ENCODE measurements around the gene HJURP. TPM values are rescaled to one million over a fixed set of nuclear protein-coding genes. Genes with fewer than 3 reads are reported as not detected.

Gene HJURP
- polyA plus RNA-seq, 1 of the 3 experiments (the other 2 are of a cell fraction) = 13.2 TPM

DNA sequence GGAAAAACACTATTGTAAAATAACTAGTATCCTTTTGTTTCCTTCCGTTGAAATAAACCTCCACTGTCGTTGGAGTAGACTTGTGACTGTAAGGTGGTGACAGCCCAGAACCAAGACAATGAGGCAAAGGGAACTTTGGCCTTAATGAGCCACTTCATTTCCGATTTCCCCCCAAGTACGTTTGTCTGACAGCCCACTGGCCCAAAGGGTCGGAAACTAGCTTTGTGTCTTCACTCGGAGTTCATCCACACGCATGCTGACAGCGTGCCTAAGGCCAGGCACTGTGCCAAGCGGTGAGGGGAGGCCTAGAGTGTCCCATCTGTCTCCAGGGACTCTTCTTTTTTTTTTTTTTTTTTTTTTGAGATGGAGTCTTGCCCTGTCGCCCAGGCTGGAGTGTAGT is 21.0 kb downstream of the HJURP start:
- no peak overlapping the region for H2AFZ ChIP-seq (ENCODE audit: low read depth)
- peaks cover 17 to 20% of the 10 kb centered on the region in 2 experiments for H3K36me3 ChIP-seq (replicated peaks in 1 of 2; ENCODE audit: control insufficient read depth in 1 of 2, insufficient read depth in 2 of 2, low read length in 1 of 2)
- no peaks in the 10 kb centered on the region for H3K9me3 ChIP-seq
- H3K9ac ChIP-seq = no peak overlapping the region
- H3K27me3 ChIP-seq (ENCODE audit: insufficient read depth) = no peaks in the 10 kb centered on the region
- CTCF ChIA-PET = interaction anchor here (1.1 to 3.0 kb wide), 8 partner anchors 8 to 390 kb away, joined by 3 to 19 read pairs (median 4); no protein-coding TSS in a partner anchor
- no peak for DNase-seq
- TF ChIP-seq MXI1 (IDR thresholded peaks at IDR 0.05; ENCODE audit: low read depth, low read length) (no peak), ELF1 (IDR thresholded peaks at IDR 0.05) (no peak), NFIC (IDR thresholded peaks at IDR 0.05; ENCODE audit: borderline replicate concordance) (no peak; the same call in 1 of the 2 replicates), CHD2 (IDR thresholded peaks at IDR 0.05; ENCODE audit: low read length, partially characterized antibody) (no peak), POLR2AphosphoS5 (IDR thresholded peaks at IDR 0.05; ENCODE audit: low read depth, low read length) (no peak), RAD21 (IDR thresholded peaks at IDR 0.05; ENCODE audit: low read length) (no peak), SMC3 (IDR thresholded peaks at IDR 0.05; ENCODE audit: low read depth, low read length) (no peak), EP300 (IDR thresholded peaks at IDR 0.05; ENCODE audit: borderline replicate concordance in 1 of 2, low read depth in 1 of 2, low read length in 1 of 2) (no peak), EZH2phosphoT487 (IDR thresholded peaks at IDR 0.05; ENCODE audit: borderline replicate concordance, low read depth) (no peak)
- TF ChIP-seq, protein P1, sequence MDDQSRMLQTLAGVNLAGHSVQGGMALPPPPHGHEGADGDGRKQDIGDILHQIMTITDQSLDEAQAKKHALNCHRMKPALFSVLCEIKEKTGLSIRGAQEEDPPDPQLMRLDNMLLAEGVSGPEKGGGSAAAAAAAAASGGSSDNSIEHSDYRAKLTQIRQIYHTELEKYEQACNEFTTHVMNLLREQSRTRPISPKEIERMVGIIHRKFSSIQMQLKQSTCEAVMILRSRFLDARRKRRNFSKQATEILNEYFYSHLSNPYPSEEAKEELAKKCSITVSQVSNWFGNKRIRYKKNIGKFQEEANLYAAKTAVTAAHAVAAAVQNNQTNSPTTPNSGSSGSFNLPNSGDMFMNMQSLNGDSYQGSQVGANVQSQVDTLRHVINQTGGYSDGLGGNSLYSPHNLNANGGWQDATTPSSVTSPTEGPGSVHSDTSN (IDR thresholded peaks at IDR 0.05) = no peak
- TF ChIP-seq, protein P2, sequence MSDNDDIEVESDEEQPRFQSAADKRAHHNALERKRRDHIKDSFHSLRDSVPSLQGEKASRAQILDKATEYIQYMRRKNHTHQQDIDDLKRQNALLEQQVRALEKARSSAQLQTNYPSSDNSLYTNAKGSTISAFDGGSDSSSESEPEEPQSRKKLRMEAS (IDR thresholded peaks at IDR 0.05; ENCODE audit: low read depth) = no peak
- TF ChIP-seq, protein P3, sequence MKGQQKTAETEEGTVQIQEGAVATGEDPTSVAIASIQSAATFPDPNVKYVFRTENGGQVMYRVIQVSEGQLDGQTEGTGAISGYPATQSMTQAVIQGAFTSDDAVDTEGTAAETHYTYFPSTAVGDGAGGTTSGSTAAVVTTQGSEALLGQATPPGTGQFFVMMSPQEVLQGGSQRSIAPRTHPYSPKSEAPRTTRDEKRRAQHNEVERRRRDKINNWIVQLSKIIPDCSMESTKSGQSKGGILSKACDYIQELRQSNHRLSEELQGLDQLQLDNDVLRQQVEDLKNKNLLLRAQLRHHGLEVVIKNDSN (IDR thresholded peaks at IDR 0.05; ENCODE audit: borderline replicate concordance, low read depth) = no peak
- TF ChIP-seq, protein P4, sequence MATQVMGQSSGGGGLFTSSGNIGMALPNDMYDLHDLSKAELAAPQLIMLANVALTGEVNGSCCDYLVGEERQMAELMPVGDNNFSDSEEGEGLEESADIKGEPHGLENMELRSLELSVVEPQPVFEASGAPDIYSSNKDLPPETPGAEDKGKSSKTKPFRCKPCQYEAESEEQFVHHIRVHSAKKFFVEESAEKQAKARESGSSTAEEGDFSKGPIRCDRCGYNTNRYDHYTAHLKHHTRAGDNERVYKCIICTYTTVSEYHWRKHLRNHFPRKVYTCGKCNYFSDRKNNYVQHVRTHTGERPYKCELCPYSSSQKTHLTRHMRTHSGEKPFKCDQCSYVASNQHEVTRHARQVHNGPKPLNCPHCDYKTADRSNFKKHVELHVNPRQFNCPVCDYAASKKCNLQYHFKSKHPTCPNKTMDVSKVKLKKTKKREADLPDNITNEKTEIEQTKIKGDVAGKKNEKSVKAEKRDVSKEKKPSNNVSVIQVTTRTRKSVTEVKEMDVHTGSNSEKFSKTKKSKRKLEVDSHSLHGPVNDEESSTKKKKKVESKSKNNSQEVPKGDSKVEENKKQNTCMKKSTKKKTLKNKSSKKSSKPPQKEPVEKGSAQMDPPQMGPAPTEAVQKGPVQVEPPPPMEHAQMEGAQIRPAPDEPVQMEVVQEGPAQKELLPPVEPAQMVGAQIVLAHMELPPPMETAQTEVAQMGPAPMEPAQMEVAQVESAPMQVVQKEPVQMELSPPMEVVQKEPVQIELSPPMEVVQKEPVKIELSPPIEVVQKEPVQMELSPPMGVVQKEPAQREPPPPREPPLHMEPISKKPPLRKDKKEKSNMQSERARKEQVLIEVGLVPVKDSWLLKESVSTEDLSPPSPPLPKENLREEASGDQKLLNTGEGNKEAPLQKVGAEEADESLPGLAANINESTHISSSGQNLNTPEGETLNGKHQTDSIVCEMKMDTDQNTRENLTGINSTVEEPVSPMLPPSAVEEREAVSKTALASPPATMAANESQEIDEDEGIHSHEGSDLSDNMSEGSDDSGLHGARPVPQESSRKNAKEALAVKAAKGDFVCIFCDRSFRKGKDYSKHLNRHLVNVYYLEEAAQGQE (IDR thresholded peaks at IDR 0.05; ENCODE audit: low read depth, low read length) = no peak
- TF ChIP-seq, protein P5, sequence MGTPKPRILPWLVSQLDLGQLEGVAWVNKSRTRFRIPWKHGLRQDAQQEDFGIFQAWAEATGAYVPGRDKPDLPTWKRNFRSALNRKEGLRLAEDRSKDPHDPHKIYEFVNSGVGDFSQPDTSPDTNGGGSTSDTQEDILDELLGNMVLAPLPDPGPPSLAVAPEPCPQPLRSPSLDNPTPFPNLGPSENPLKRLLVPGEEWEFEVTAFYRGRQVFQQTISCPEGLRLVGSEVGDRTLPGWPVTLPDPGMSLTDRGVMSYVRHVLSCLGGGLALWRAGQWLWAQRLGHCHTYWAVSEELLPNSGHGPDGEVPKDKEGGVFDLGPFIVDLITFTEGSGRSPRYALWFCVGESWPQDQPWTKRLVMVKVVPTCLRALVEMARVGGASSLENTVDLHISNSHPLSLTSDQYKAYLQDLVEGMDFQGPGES (IDR thresholded peaks at IDR 0.05; ENCODE audit: low read depth, low read length) = no peak
- TF ChIP-seq, protein P6, sequence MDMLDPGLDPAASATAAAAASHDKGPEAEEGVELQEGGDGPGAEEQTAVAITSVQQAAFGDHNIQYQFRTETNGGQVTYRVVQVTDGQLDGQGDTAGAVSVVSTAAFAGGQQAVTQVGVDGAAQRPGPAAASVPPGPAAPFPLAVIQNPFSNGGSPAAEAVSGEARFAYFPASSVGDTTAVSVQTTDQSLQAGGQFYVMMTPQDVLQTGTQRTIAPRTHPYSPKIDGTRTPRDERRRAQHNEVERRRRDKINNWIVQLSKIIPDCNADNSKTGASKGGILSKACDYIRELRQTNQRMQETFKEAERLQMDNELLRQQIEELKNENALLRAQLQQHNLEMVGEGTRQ (IDR thresholded peaks at IDR 0.05; ENCODE audit: borderline replicate concordance, low read depth, low read length) = no peak
- peaks cover 17% of the 10 kb centered on the region; the same call in 1 of the 2 replicates for H4K20me1 ChIP-seq (ENCODE audit: insufficient read depth)
- H3K4me1 ChIP-seq (ENCODE audit: control insufficient read depth in 1 of 2, insufficient read depth in 2 of 2, low read depth in 1 of 2, low read length in 1 of 2) = peaks cover 0 to 12% of the 10 kb centered on the region in 2 experiments; a peak in 1 of 4 replicates
- POLR2A ChIA-PET = no interaction called here
- WGBS (ENCODE audit: low lambda C conversion rate) = 75% methylated on average over 10 of the region's 10 CpGs
- no peak overlapping the region for H3K4me2 ChIP-seq
- no peaks in the 10 kb centered on the region for H3K9me2 ChIP-seq
- no peak overlapping the region for H3K4me3 ChIP-seq (ENCODE audit: low read depth in 2 of 2, low read length in 1 of 2)
- peaks cover 4% of the 10 kb centered on the region for H3F3A ChIP-seq (replicated peaks; ENCODE audit: insufficient read depth)
- H3K27ac ChIP-seq (ENCODE audit: low read depth in 2 of 2, low read length in 1 of 2) = peak overlapping the region in 1 of 2 experiments; percentile 45; a peak in 2 of 4 replicates
- H3K79me2 ChIP-seq (ENCODE audit: insufficient read depth) = peaks cover 29% of the 10 kb centered on the region

Data from SK-N-SH (cell line).